ENCODE data around the gene MCUB. TPM values are rescaled to one million over a fixed set of nuclear protein-coding genes. Genes with fewer than 3 reads are reported as not detected.
"Not testable (repeated sequence)": the region's sequence is repeated elsewhere in the genome, so short reads cannot be mapped to it uniquely, and the experiment has no call there.

The MCUB gene
- total RNA-seq, 2 donors from 2014 or later = 1.00 to 5.2 TPM

DNA sequence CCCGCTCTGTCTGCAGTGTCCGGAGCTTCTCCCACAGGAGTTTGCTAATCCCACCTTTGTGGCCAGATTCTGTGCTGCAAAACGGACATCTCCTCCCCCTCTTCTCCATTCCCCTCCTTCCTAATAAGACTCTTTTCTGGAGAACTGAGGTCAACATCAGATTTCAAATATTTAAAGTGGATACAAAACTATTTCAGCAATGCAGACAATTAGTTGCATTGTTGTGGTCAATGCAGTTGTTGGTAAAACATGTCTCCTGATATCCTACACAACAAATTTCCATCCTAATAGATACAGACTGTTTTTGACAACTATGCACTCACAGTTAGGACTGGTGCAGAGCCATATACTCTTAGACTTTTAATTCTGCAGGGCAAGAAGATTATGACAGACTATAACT, 5.1 kb upstream of the MCUB start:
- Histone ChIP-seq H3K9ac (ENCODE audit: extremely low read depth, low read length, poor library complexity, severe bottlenecking) (no peak overlapping the region), H3K27ac (ENCODE audit: low read depth, low read length) (no peak overlapping the region), H3K27me3 (ENCODE audit: control insufficient read depth, insufficient read depth, low read length, poor library complexity, severe bottlenecking) (peaks cover 22% of the 10 kb centered on the region), H3K4me3 (ENCODE audit: low read length) (no peak overlapping the region), H3K36me3 (ENCODE audit: control insufficient read depth, insufficient read depth, low read length) (no peaks in the 10 kb centered on the region), H3K4me1 (ENCODE audit: control insufficient read depth, insufficient read depth, low read length) (no peaks in the 10 kb centered on the region), H3K9me3 (ENCODE audit: control insufficient read depth, low read length) (peaks cover 7% of the 10 kb centered on the region)
- peaks cover 3% of the 10 kb centered on the region for H3K4me1 Mint-ChIP-seq
- TF ChIP-seq, protein P1, sequence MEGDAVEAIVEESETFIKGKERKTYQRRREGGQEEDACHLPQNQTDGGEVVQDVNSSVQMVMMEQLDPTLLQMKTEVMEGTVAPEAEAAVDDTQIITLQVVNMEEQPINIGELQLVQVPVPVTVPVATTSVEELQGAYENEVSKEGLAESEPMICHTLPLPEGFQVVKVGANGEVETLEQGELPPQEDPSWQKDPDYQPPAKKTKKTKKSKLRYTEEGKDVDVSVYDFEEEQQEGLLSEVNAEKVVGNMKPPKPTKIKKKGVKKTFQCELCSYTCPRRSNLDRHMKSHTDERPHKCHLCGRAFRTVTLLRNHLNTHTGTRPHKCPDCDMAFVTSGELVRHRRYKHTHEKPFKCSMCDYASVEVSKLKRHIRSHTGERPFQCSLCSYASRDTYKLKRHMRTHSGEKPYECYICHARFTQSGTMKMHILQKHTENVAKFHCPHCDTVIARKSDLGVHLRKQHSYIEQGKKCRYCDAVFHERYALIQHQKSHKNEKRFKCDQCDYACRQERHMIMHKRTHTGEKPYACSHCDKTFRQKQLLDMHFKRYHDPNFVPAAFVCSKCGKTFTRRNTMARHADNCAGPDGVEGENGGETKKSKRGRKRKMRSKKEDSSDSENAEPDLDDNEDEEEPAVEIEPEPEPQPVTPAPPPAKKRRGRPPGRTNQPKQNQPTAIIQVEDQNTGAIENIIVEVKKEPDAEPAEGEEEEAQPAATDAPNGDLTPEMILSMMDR (conservative IDR thresholded peaks at IDR 0.05) = no peak
- WGBS, 2 experiments (ENCODE audit: insufficient coverage in 1 of 2, insufficient read length in 1 of 2) = 86 to 87% methylated on average over 2 to 3 of the region's 3 CpGs
- H3K9me3 Mint-ChIP-seq = peaks cover 13% of the 10 kb centered on the region
- peaks cover 11% of the 10 kb centered on the region for H3K27me3 Mint-ChIP-seq (ENCODE audit: insufficient read depth)
- H3K27ac Mint-ChIP-seq = no peak overlapping the region
- DNase-seq = no peak
- no peak overlapping the region for H3K4me3 Mint-ChIP-seq
- H3K36me3 Mint-ChIP-seq (ENCODE audit: low read depth) = peaks cover 19% of the 10 kb centered on the region

DNA sequence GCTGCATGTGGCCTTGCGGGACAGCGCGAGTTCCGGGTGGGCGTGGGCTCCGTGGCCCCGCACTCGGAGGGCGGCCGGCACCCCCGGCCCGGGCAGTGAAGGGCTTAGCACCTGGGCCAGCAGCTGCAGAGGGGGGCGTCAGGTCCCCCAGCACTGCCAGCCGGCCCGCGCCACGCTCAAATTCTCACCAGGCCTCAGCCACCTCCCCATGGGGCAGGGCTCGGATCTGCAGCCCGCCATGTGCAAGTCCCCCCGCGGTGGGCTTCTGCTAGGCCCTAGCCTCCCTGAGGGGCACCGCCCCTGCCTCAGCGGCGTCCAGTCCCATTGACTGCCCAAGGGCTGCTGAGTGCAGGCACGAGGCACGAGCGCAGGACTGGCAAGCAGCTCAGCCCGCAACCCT, 2.6 kb upstream of the MCUB start:
- Mint-ChIP-seq H3K9me3 (peaks cover 13% of the 10 kb centered on the region), H3K36me3 (ENCODE audit: low read depth) (peaks cover 19% of the 10 kb centered on the region), H3K27me3 (ENCODE audit: insufficient read depth) (peaks cover 30% of the 10 kb centered on the region), H3K4me3 (no peak overlapping the region), H3K4me1 (peaks cover 8% of the 10 kb centered on the region), H3K27ac (no peak overlapping the region)
- H3K4me1 ChIP-seq (ENCODE audit: control insufficient read depth, insufficient read depth, low read length) = no peaks in the 10 kb centered on the region
- H3K27ac ChIP-seq (ENCODE audit: low read depth, low read length) = no peak overlapping the region
- TF ChIP-seq, protein P1 (conservative IDR thresholded peaks at IDR 0.05) = no peak
- H3K36me3 ChIP-seq (ENCODE audit: control insufficient read depth, insufficient read depth, low read length) = no peaks in the 10 kb centered on the region
- H3K9ac ChIP-seq (ENCODE audit: extremely low read depth, low read length, poor library complexity, severe bottlenecking) = no peak overlapping the region
- DNase-seq = no peak
- WGBS, 2 experiments (ENCODE audit: insufficient coverage in 1 of 2, insufficient read length in 1 of 2) = 97% methylated on average over 19 to 28 of the region's 28 CpGs
- no peak overlapping the region for H3K4me3 ChIP-seq (ENCODE audit: low read length)
- peaks cover 46% of the 10 kb centered on the region for H3K27me3 ChIP-seq (ENCODE audit: control insufficient read depth, insufficient read depth, low read length, poor library complexity, severe bottlenecking)
- peaks cover 7% of the 10 kb centered on the region for H3K9me3 ChIP-seq (ENCODE audit: control insufficient read depth, low read length)

GRCh38 chr4:109558095-109558494, 2.0 kb upstream of the MCUB start:
- DNase-seq = peak; percentile 49
- H3K4me1 ChIP-seq (ENCODE audit: control insufficient read depth, insufficient read depth, low read length); H3K36me3 ChIP-seq (ENCODE audit: control insufficient read depth, insufficient read depth, low read length); H3K4me3 ChIP-seq (ENCODE audit: low read length); H3K4me3 Mint-ChIP-seq; H3K9ac ChIP-seq (ENCODE audit: extremely low read depth, low read length, poor library complexity, severe bottlenecking); H3K27ac Mint-ChIP-seq; H3K4me1 Mint-ChIP-seq; H3K27ac ChIP-seq (ENCODE audit: low read depth, low read length); H3K9me3 ChIP-seq (ENCODE audit: control insufficient read depth, low read length): not testable (repeated sequence)
- Mint-ChIP-seq H3K36me3 (ENCODE audit: low read depth) (peaks cover 19% of the 10 kb centered on the region), H3K27me3 (ENCODE audit: insufficient read depth) (peaks cover 36% of the 10 kb centered on the region), H3K9me3 (peaks cover 13% of the 10 kb centered on the region)
- peaks cover 53% of the 10 kb centered on the region for H3K27me3 ChIP-seq (ENCODE audit: control insufficient read depth, insufficient read depth, low read length, poor library complexity, severe bottlenecking)
- WGBS, 2 experiments (ENCODE audit: insufficient coverage in 1 of 2, insufficient read length in 1 of 2) = 94% methylated on average over 4 to 6 of the region's 6 CpGs

GRCh38 chr4:109559625-109559982, 442 bp upstream of the MCUB start:
- Mint-ChIP-seq H3K27me3 (ENCODE audit: insufficient read depth) (peaks cover 52% of the 10 kb centered on the region), H3K36me3 (ENCODE audit: low read depth) (peaks cover 19% of the 10 kb centered on the region), H3K27ac (peak overlapping the region; percentile 81), H3K4me1 (peaks cover 8% of the 10 kb centered on the region), H3K4me3 (peak overlapping the region; percentile 62), H3K9me3 (peaks cover 13% of the 10 kb centered on the region)
- Histone ChIP-seq H3K27ac (ENCODE audit: low read depth, low read length) (no peak overlapping the region), H3K4me1 (ENCODE audit: control insufficient read depth, insufficient read depth, low read length) (no peaks in the 10 kb centered on the region), H3K4me3 (ENCODE audit: low read length) (peak overlapping the region; percentile 80), H3K9me3 (ENCODE audit: control insufficient read depth, low read length) (peaks cover 7% of the 10 kb centered on the region), H3K36me3 (ENCODE audit: control insufficient read depth, insufficient read depth, low read length) (no peaks in the 10 kb centered on the region), H3K27me3 (ENCODE audit: control insufficient read depth, insufficient read depth, low read length, poor library complexity, severe bottlenecking) (peaks cover 68% of the 10 kb centered on the region), H3K9ac (ENCODE audit: extremely low read depth, low read length, poor library complexity, severe bottlenecking) (peak overlapping the region; percentile 30)
- TF ChIP-seq, protein P1 (conservative IDR thresholded peaks at IDR 0.05) = no peak
- DNase-seq = peak; percentile 86
- WGBS, 2 experiments (ENCODE audit: insufficient coverage in 1 of 2, insufficient read length in 1 of 2) = 3 to 10% methylated on average over 2 to 27 of the region's 27 CpGs

All from endodermal cell (in vitro differentiated cells).